Measurements from ENCODE around the gene ZFR2.

GRCh38 chr19:3785938-3786824, 82.7 kb downstream of the ZFR2 start, which contains the start of gene MATK:
- TF ChIP-seq CTCF (conservative IDR thresholded peaks at IDR 0.05; ENCODE audit: low read depth, low read length) (no peak), EZH2 (IDR thresholded peaks at IDR 0.05; ENCODE audit: borderline replicate concordance, low read depth, low read length, poor library complexity, severe bottlenecking) (no peak)
